Measurements from ENCODE around the gene MYRIP.

Gene MYRIP

GRCh38 chr3:40247714-40248454 is 438.5 kb downstream of the MYRIP start:
- H3K27me3 Mint-ChIP-seq: no peaks in the 10 kb centered on the region
- no peaks in the 10 kb centered on the region for H3K4me1 Mint-ChIP-seq (ENCODE audit: low read depth)
- H3K36me3 Mint-ChIP-seq (ENCODE audit: low read depth): no peaks in the 10 kb centered on the region
- no peak overlapping the region for H3K4me3 Mint-ChIP-seq
- no peaks in the 10 kb centered on the region for H3K9me3 Mint-ChIP-seq
- intact Hi-C loops (cut with micrococcal nuclease): no loop called here
- no peak overlapping the region for H3K27ac Mint-ChIP-seq

GRCh38 chr3:40248591-40248990 is 439.2 kb downstream of the MYRIP start:
- no peak overlapping the region for H3K4me3 Mint-ChIP-seq
- no peaks in the 10 kb centered on the region for H3K9me3 Mint-ChIP-seq
- H3K27me3 Mint-ChIP-seq: no peaks in the 10 kb centered on the region
- no peak overlapping the region for H3K27ac Mint-ChIP-seq
- no peaks in the 10 kb centered on the region for H3K4me1 Mint-ChIP-seq (ENCODE audit: low read depth)
- intact Hi-C loops (cut with micrococcal nuclease): no loop called here
- no peaks in the 10 kb centered on the region for H3K36me3 Mint-ChIP-seq (ENCODE audit: low read depth)

- no peaks in the 10 kb centered on the region for H3K4me1 Mint-ChIP-seq (ENCODE audit: low read depth)
- no peak overlapping the region for H3K27ac Mint-ChIP-seq
- H3K9me3 Mint-ChIP-seq: no peaks in the 10 kb centered on the region
- no peaks in the 10 kb centered on the region for H3K36me3 Mint-ChIP-seq (ENCODE audit: low read depth)
- intact Hi-C loops (cut with micrococcal nuclease): no loop called here
- H3K4me3 Mint-ChIP-seq: no peak overlapping the region
- H3K27me3 Mint-ChIP-seq: no peaks in the 10 kb centered on the region
Measured at GRCh38 chr3:40249168-40249567, 439.8 kb downstream of the MYRIP start.

GRCh38 chr3:40254491-40254890 is 445.1 kb downstream of the MYRIP start:
- intact Hi-C loops (cut with micrococcal nuclease): no loop called here

DNA sequence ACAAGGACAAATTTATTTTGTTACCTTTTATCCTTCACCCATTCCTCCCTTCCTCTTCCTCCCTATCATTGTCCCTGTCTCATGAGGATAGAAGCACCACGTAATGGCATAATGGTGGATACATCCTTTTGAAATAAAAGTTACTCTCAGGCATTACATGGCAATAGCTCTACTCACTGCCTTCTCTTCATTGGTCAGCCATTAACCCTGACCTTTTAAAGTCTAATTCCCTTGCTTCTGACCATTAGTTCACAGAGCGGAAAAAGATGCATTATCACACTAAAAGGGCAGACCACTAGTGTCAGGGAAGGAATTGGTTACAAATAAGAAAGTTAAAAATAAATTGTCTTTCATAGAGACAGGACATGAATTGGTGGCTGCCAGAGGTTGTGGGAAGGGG is 445.5 kb downstream of the MYRIP start:
- intact Hi-C loops (cut with micrococcal nuclease): no loop called here
- Mint-ChIP-seq H3K27ac (no peak overlapping the region), H3K36me3 (ENCODE audit: low read depth) (no peaks in the 10 kb centered on the region), H3K27me3 (no peaks in the 10 kb centered on the region), H3K4me3 (no peak overlapping the region), H3K9me3 (no peaks in the 10 kb centered on the region), H3K4me1 (ENCODE audit: low read depth) (peaks cover 17% of the 10 kb centered on the region)

More at GRCh38 chr3:40254491-40254890, 445.1 kb downstream of the MYRIP start:
- H3K4me1 Mint-ChIP-seq (ENCODE audit: low read depth): peaks cover 17% of the 10 kb centered on the region
- H3K27ac Mint-ChIP-seq: no peak overlapping the region
- H3K9me3 Mint-ChIP-seq: no peaks in the 10 kb centered on the region
- no peaks in the 10 kb centered on the region for H3K36me3 Mint-ChIP-seq (ENCODE audit: low read depth)
- H3K27me3 Mint-ChIP-seq: no peaks in the 10 kb centered on the region
- no peak overlapping the region for H3K4me3 Mint-ChIP-seq

- Mint-ChIP-seq H3K27me3 (no peaks in the 10 kb centered on the region), H3K27ac (no peak overlapping the region), H3K36me3 (ENCODE audit: low read depth) (no peaks in the 10 kb centered on the region), H3K9me3 (no peaks in the 10 kb centered on the region), H3K4me1 (ENCODE audit: low read depth) (peaks cover 17% of the 10 kb centered on the region), H3K4me3 (no peak overlapping the region)
- intact Hi-C loops (cut with micrococcal nuclease): no loop called here
Measured at GRCh38 chr3:40255532-40255931, 446.1 kb downstream of the MYRIP start.

GRCh38 chr3:40258064-40258463 is 448.7 kb downstream of the MYRIP start:
- no peaks in the 10 kb centered on the region for H3K9me3 Mint-ChIP-seq
- no peak overlapping the region for H3K27ac Mint-ChIP-seq

GRCh38 chr3:40258555-40258954 is 449.1 kb downstream of the MYRIP start:
- H3K36me3 Mint-ChIP-seq (ENCODE audit: low read depth): no peaks in the 10 kb centered on the region
- no peak overlapping the region for H3K27ac Mint-ChIP-seq
- no peaks in the 10 kb centered on the region for H3K9me3 Mint-ChIP-seq
- intact Hi-C loops (cut with micrococcal nuclease): no loop called here
- no peak overlapping the region for H3K4me3 Mint-ChIP-seq
- H3K27me3 Mint-ChIP-seq: no peaks in the 10 kb centered on the region
- H3K4me1 Mint-ChIP-seq (ENCODE audit: low read depth): peaks cover 17% of the 10 kb centered on the region

More at GRCh38 chr3:40258064-40258463, 448.7 kb downstream of the MYRIP start:
- intact Hi-C loops (cut with micrococcal nuclease): no loop called here
- H3K36me3 Mint-ChIP-seq (ENCODE audit: low read depth): no peaks in the 10 kb centered on the region
- no peak overlapping the region for H3K4me3 Mint-ChIP-seq
- H3K4me1 Mint-ChIP-seq (ENCODE audit: low read depth): peaks cover 17% of the 10 kb centered on the region
- no peaks in the 10 kb centered on the region for H3K27me3 Mint-ChIP-seq

- no peaks in the 10 kb centered on the region for H3K27me3 Mint-ChIP-seq
Measured at GRCh38 chr3:40262331-40262730, 452.9 kb downstream of the MYRIP start.

DNA sequence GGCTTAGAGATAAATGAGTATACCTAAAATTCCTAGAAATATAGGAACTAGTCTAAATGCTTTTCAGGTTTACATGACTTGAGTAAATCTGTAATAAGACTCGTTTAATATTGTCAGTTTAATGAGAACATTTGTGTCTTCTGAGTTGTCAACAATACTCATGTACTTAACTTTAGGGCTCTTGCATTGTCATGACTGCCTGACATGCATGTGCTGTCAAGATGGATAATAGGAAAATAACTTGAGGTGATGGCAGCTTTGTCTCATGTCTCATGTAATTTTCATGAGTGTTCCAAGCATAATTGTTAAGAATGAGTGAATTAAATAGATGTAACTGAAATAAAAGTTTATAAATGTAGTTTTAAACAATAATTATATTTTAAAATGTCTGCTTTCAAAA is 455.0 kb downstream of the MYRIP start:
- H3K36me3 Mint-ChIP-seq (ENCODE audit: low read depth): no peaks in the 10 kb centered on the region
- intact Hi-C loops (cut with micrococcal nuclease): no loop called here
- H3K9me3 Mint-ChIP-seq: no peaks in the 10 kb centered on the region
- H3K27me3 Mint-ChIP-seq: no peaks in the 10 kb centered on the region
- no peak overlapping the region for H3K4me3 Mint-ChIP-seq
- H3K4me1 Mint-ChIP-seq (ENCODE audit: low read depth): no peaks in the 10 kb centered on the region
- H3K27ac Mint-ChIP-seq: no peak overlapping the region

More at GRCh38 chr3:40262331-40262730, 452.9 kb downstream of the MYRIP start:
- no peak overlapping the region for H3K4me3 Mint-ChIP-seq
- intact Hi-C loops (cut with micrococcal nuclease): no loop called here
- H3K9me3 Mint-ChIP-seq: no peaks in the 10 kb centered on the region
- H3K4me1 Mint-ChIP-seq (ENCODE audit: low read depth): peaks cover 10% of the 10 kb centered on the region
- H3K36me3 Mint-ChIP-seq (ENCODE audit: low read depth): no peaks in the 10 kb centered on the region
- H3K27ac Mint-ChIP-seq: no peak overlapping the region

GRCh38 chr3:40265181-40265580 is 455.8 kb downstream of the MYRIP start:
- no peaks in the 10 kb centered on the region for H3K4me1 Mint-ChIP-seq (ENCODE audit: low read depth)
- no peak overlapping the region for H3K27ac Mint-ChIP-seq
- no peaks in the 10 kb centered on the region for H3K9me3 Mint-ChIP-seq
- H3K36me3 Mint-ChIP-seq (ENCODE audit: low read depth): no peaks in the 10 kb centered on the region
- no peaks in the 10 kb centered on the region for H3K27me3 Mint-ChIP-seq
- intact Hi-C loops (cut with micrococcal nuclease): no loop called here
- H3K4me3 Mint-ChIP-seq: no peak overlapping the region

DNA sequence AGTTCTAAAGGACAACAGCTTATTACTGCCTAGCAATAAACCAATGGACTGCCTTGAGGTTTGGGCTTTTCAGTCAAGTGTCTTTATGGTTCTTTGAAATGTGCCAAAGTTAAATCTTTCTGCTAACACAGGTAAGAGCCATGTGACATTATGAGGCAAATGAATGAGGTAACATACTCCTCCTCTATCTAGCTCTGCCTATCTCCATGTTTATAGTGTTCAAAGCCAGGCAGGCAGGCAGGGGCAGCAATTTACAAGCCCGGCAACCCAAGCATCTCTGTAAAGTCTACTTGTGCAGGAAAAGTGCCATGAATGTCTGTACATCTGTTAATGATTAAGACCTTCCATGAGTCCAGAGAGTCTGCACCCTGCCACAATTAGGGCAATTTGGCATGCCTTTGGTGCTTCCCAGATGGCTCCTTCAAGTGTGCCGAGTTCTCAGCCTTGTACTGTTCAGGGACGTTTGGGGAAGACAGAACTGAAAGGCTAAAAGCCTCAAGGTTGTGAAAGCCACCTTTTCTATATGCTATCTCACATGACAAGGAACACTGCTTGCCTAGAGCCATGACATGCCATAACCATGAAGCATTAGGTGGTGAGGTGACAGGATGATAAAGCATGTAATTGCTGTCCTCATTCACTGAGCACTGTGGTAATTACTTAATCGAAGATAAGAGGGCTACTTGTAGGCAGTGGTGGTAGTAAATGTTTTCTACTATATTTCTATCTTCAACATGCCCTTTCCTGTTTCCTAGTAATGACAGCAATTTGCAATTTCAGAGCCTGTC is 458.7 kb downstream of the MYRIP start:
- H3K27ac Mint-ChIP-seq: no peak overlapping the region
- H3K4me3 Mint-ChIP-seq: no peak overlapping the region
- H3K9me3 Mint-ChIP-seq: peaks cover 9% of the 10 kb centered on the region
- H3K27me3 Mint-ChIP-seq: no peaks in the 10 kb centered on the region
- intact Hi-C loops (cut with micrococcal nuclease): no loop called here
- H3K4me1 Mint-ChIP-seq (ENCODE audit: low read depth): no peaks in the 10 kb centered on the region
- H3K36me3 Mint-ChIP-seq (ENCODE audit: low read depth): no peaks in the 10 kb centered on the region

DNA sequence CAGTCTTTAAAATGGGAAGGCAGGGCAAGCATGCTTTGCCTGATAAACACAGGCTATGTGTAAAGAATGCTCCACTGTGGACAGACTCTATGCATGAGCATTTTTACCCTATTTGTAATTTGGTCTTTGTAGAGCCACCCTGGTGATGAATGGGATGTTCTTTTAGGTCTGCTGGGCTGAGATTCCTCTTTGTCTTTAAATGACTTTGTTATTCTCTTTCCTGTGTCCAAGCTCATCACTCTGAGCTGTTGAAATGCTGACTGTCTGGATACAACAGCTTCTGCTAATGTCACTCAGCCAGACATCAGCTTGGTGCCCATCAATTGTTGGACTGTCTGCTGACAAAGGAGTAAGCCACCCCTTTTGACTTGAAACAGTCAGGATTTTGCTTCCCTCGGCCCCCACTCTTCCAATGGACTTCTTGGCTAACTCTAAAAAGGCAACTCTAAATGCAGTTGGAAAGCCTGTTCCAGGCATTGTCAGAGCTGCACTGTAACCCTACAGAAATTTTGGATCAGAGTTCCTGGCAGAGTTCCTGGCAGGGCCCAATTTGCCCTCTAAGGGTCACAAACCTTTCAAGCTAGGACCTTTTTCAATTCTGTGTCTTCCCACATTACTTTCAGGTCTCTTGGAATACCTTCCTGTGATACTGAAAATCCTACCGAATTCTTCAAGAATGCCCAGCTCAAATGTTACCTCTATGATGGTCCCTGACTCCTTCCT is 459.6 kb downstream of the MYRIP start:
- Mint-ChIP-seq H3K4me1 (ENCODE audit: low read depth) (no peaks in the 10 kb centered on the region), H3K9me3 (peaks cover 9% of the 10 kb centered on the region), H3K27me3 (no peaks in the 10 kb centered on the region), H3K4me3 (no peak overlapping the region), H3K36me3 (ENCODE audit: low read depth) (no peaks in the 10 kb centered on the region), H3K27ac (no peak overlapping the region)
- intact Hi-C loops (cut with micrococcal nuclease): no loop called here

- H3K36me3 Mint-ChIP-seq (ENCODE audit: low read depth): no peaks in the 10 kb centered on the region
- intact Hi-C loops (cut with micrococcal nuclease): no loop called here
- H3K27me3 Mint-ChIP-seq: no peaks in the 10 kb centered on the region
- H3K4me3 Mint-ChIP-seq: no peak overlapping the region
- H3K9me3 Mint-ChIP-seq: no peaks in the 10 kb centered on the region
- peaks cover 21% of the 10 kb centered on the region for H3K4me1 Mint-ChIP-seq (ENCODE audit: low read depth)
- H3K27ac Mint-ChIP-seq: no peak overlapping the region
Measured at GRCh38 chr3:40278791-40279190, 469.4 kb downstream of the MYRIP start.
